ENCODE data around the gene LCLAT1.

LCLAT1 gene

GRCh38 chr2:30677861-30678385 is 230.9 kb downstream of the LCLAT1 start:
- H3K4me3 Mint-ChIP-seq = no peak overlapping the region
- H3K27ac Mint-ChIP-seq = no peak overlapping the region
- no peaks in the 10 kb centered on the region for H3K4me1 Mint-ChIP-seq
- no peaks in the 10 kb centered on the region for H3K9me3 Mint-ChIP-seq
- no peaks in the 10 kb centered on the region for H3K36me3 Mint-ChIP-seq
- peak; percentile 31 for ATAC-seq
- H3K27me3 Mint-ChIP-seq = peaks cover 9% of the 10 kb centered on the region

GRCh38 chr2:30678410-30679137 is 231.5 kb downstream of the LCLAT1 start:
- peaks cover 5% of the 10 kb centered on the region for H3K27me3 Mint-ChIP-seq
- H3K4me1 Mint-ChIP-seq = peaks cover 6% of the 10 kb centered on the region
- no peak overlapping the region for H3K4me3 Mint-ChIP-seq
- H3K27ac Mint-ChIP-seq = no peak overlapping the region
- H3K9me3 Mint-ChIP-seq = no peaks in the 10 kb centered on the region
- peak; percentile 22 for ATAC-seq
- no peaks in the 10 kb centered on the region for H3K36me3 Mint-ChIP-seq

GRCh38 chr2:30679426-30680088 is 232.5 kb downstream of the LCLAT1 start:
- Mint-ChIP-seq H3K4me1 (peaks cover 8% of the 10 kb centered on the region), H3K9me3 (no peaks in the 10 kb centered on the region), H3K36me3 (no peaks in the 10 kb centered on the region), H3K4me3 (no peak overlapping the region), H3K27ac (no peak overlapping the region), H3K27me3 (no peaks in the 10 kb centered on the region)
- no peak for ATAC-seq

GRCh38 chr2:30680121-30680520 is 233.1 kb downstream of the LCLAT1 start:
- no peak overlapping the region for H3K4me3 Mint-ChIP-seq
- H3K27ac Mint-ChIP-seq = no peak overlapping the region
- no peaks in the 10 kb centered on the region for H3K36me3 Mint-ChIP-seq
- no peaks in the 10 kb centered on the region for H3K27me3 Mint-ChIP-seq
- H3K4me1 Mint-ChIP-seq = peaks cover 8% of the 10 kb centered on the region
- H3K9me3 Mint-ChIP-seq = no peaks in the 10 kb centered on the region
- ATAC-seq = no peak

- H3K4me1 Mint-ChIP-seq = peaks cover 8% of the 10 kb centered on the region
- no peak overlapping the region for H3K4me3 Mint-ChIP-seq
- no peaks in the 10 kb centered on the region for H3K9me3 Mint-ChIP-seq
- no peak overlapping the region for H3K27ac Mint-ChIP-seq
- ATAC-seq = no peak
- H3K36me3 Mint-ChIP-seq = no peaks in the 10 kb centered on the region
- H3K27me3 Mint-ChIP-seq = no peaks in the 10 kb centered on the region
These were observed 234.0 kb downstream of the LCLAT1 start for GRCh38 chr2:30681022-30681421.

- Mint-ChIP-seq H3K36me3 (no peaks in the 10 kb centered on the region), H3K4me1 (peaks cover 8% of the 10 kb centered on the region), H3K4me3 (no peak overlapping the region), H3K27ac (peak overlapping the region; percentile 73), H3K9me3 (no peaks in the 10 kb centered on the region), H3K27me3 (no peaks in the 10 kb centered on the region)
- ATAC-seq = peak; percentile 79
These were observed 236.3 kb downstream of the LCLAT1 start for GRCh38 chr2:30683236-30683956.

- no peak overlapping the region for H3K4me3 Mint-ChIP-seq
- peaks cover 8% of the 10 kb centered on the region for H3K4me1 Mint-ChIP-seq
- no peaks in the 10 kb centered on the region for H3K27me3 Mint-ChIP-seq
- no peaks in the 10 kb centered on the region for H3K9me3 Mint-ChIP-seq
- ATAC-seq = no peak
- no peak overlapping the region for H3K27ac Mint-ChIP-seq
- H3K36me3 Mint-ChIP-seq = no peaks in the 10 kb centered on the region
These were observed 237.0 kb downstream of the LCLAT1 start for GRCh38 chr2:30684026-30684425.

- no peak for ATAC-seq
- H3K9me3 Mint-ChIP-seq = no peaks in the 10 kb centered on the region
- no peak overlapping the region for H3K27ac Mint-ChIP-seq
- no peaks in the 10 kb centered on the region for H3K27me3 Mint-ChIP-seq
- H3K4me1 Mint-ChIP-seq = peaks cover 8% of the 10 kb centered on the region
- H3K4me3 Mint-ChIP-seq = no peak overlapping the region
- no peaks in the 10 kb centered on the region for H3K36me3 Mint-ChIP-seq
These were observed 237.5 kb downstream of the LCLAT1 start for GRCh38 chr2:30684516-30684915.

GRCh38 chr2:30684996-30685395 is 237.9 kb downstream of the LCLAT1 start:
- Mint-ChIP-seq H3K4me3 (no peak overlapping the region), H3K4me1 (peaks cover 8% of the 10 kb centered on the region), H3K9me3 (no peaks in the 10 kb centered on the region), H3K27ac (no peak overlapping the region), H3K36me3 (no peaks in the 10 kb centered on the region), H3K27me3 (no peaks in the 10 kb centered on the region)
- ATAC-seq = no peak

- Mint-ChIP-seq H3K4me3 (no peak overlapping the region), H3K9me3 (no peaks in the 10 kb centered on the region), H3K4me1 (peaks cover 8% of the 10 kb centered on the region), H3K27me3 (no peaks in the 10 kb centered on the region), H3K36me3 (no peaks in the 10 kb centered on the region), H3K27ac (no peak overlapping the region)
- no peak for ATAC-seq
These were observed 239.0 kb downstream of the LCLAT1 start for GRCh38 chr2:30686000-30686399.

- no peaks in the 10 kb centered on the region for H3K9me3 Mint-ChIP-seq
- H3K36me3 Mint-ChIP-seq = no peaks in the 10 kb centered on the region
- no peak overlapping the region for H3K4me3 Mint-ChIP-seq
- no peaks in the 10 kb centered on the region for H3K27me3 Mint-ChIP-seq
- H3K27ac Mint-ChIP-seq = no peak overlapping the region
- H3K4me1 Mint-ChIP-seq = peaks cover 8% of the 10 kb centered on the region
- no peak for ATAC-seq
These were observed 239.6 kb downstream of the LCLAT1 start for GRCh38 chr2:30686669-30687068.

- Mint-ChIP-seq H3K27ac (no peak overlapping the region), H3K27me3 (no peaks in the 10 kb centered on the region), H3K4me3 (no peak overlapping the region), H3K4me1 (no peaks in the 10 kb centered on the region), H3K36me3 (no peaks in the 10 kb centered on the region), H3K9me3 (no peaks in the 10 kb centered on the region)
- ATAC-seq = no peak
These were observed 241.9 kb downstream of the LCLAT1 start for GRCh38 chr2:30688956-30689401.

- Mint-ChIP-seq H3K4me1 (no peaks in the 10 kb centered on the region), H3K36me3 (no peaks in the 10 kb centered on the region), H3K27me3 (no peaks in the 10 kb centered on the region), H3K4me3 (no peak overlapping the region), H3K27ac (no peak overlapping the region), H3K9me3 (no peaks in the 10 kb centered on the region)
- ATAC-seq = no peak
These were observed 242.6 kb downstream of the LCLAT1 start for GRCh38 chr2:30689496-30690125.

- H3K36me3 Mint-ChIP-seq = no peaks in the 10 kb centered on the region
- no peak overlapping the region for H3K4me3 Mint-ChIP-seq
- H3K27me3 Mint-ChIP-seq = no peaks in the 10 kb centered on the region
These were observed 243.1 kb downstream of the LCLAT1 start for GRCh38 chr2:30690126-30690561.

More at GRCh38 chr2:30690126-30690561, 243.1 kb downstream of the LCLAT1 start:
- ATAC-seq = no peak
- H3K4me1 Mint-ChIP-seq = no peaks in the 10 kb centered on the region
- H3K27ac Mint-ChIP-seq = no peak overlapping the region
- H3K9me3 Mint-ChIP-seq = no peaks in the 10 kb centered on the region

All from stimulated activated memory B cell treated with anti-CD40 and anti-IgM and Interleukin-4, amounts not matched to agents 10 μg/mL and 1 μg/mL and 100 μg/mL, for 72 hours (primary cell).